Keratinocyte (primary cell): ENCODE data around the gene RETSAT.

Experiments
- EZH2 ChIP-seq: IDR thresholded peaks from one replicate; pipeline ENCODE4 v1.6.1; 2012; ENCODE audit warnings: inconsistent platforms, mild to moderate bottlenecking, low read length, moderate library complexity
- TF ChIP-seq, protein P1 (sequence below), 3 experiments: IDR thresholded peaks in 1 of 3; conservative IDR thresholded peaks in 1 of 3; optimal IDR thresholded peaks in 1 of 3; 2 replicates in 2 of 3; 3 replicates in 1 of 3; pipeline versions ENCODE3 to v1.5.1; 2011; ENCODE audit warnings: low read length in 3 of 3, mild to moderate bottlenecking in 3 of 3, moderate library complexity in 2 of 3, control low read depth in 1 of 3, inconsistent platforms in 1 of 3; ENCODE audit not compliant: insufficient read depth in 2 of 3; ENCODE audit errors: extremely low read depth in 1 of 3

DNA sequence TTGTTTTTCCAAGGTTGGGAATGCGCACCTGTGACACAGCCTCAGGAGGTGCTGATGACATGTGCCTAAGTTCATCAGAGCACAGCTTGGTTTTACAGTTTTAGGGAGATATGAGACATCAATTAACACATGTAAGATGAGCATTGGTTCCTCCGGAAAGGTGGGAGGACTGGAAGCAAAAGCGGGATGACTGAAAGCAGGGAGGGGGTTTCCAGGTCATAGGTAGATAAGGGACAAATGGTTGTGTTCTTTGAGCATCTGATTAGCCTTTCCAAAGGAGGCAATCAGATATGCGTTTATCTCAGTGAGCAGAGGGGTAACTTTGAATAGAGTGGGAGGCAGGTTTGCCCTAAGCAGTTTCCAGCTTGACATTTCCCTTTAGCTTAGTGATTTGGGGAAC is 29.5 kb upstream of the RETSAT start:
- TF ChIP-seq, protein P1, sequence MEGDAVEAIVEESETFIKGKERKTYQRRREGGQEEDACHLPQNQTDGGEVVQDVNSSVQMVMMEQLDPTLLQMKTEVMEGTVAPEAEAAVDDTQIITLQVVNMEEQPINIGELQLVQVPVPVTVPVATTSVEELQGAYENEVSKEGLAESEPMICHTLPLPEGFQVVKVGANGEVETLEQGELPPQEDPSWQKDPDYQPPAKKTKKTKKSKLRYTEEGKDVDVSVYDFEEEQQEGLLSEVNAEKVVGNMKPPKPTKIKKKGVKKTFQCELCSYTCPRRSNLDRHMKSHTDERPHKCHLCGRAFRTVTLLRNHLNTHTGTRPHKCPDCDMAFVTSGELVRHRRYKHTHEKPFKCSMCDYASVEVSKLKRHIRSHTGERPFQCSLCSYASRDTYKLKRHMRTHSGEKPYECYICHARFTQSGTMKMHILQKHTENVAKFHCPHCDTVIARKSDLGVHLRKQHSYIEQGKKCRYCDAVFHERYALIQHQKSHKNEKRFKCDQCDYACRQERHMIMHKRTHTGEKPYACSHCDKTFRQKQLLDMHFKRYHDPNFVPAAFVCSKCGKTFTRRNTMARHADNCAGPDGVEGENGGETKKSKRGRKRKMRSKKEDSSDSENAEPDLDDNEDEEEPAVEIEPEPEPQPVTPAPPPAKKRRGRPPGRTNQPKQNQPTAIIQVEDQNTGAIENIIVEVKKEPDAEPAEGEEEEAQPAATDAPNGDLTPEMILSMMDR (optimal IDR thresholded peaks at IDR 0.05 in 1 of 3, IDR thresholded peaks at IDR 0.05 in 1 of 3, conservative IDR thresholded peaks at IDR 0.05 in 1 of 3; ENCODE audit: extremely low read depth in 1 of 3, insufficient read depth in 2 of 3, low read length in 3 of 3) = no peak
- TF ChIP-seq EZH2 = no peak
